HG02884 (cell line): ENCODE measurements around the gene DUSP3.

Experiments used
- ATAC-seq: cut with Tn5 transposase; IDR thresholded peaks from one replicate; pipeline ENCODE4 v1.9.1; 2021; ENCODE audit warnings: mild to moderate bottlenecking, moderate library complexity; ENCODE audit not compliant: unreplicated experiment

The DUSP3 gene

DNA sequence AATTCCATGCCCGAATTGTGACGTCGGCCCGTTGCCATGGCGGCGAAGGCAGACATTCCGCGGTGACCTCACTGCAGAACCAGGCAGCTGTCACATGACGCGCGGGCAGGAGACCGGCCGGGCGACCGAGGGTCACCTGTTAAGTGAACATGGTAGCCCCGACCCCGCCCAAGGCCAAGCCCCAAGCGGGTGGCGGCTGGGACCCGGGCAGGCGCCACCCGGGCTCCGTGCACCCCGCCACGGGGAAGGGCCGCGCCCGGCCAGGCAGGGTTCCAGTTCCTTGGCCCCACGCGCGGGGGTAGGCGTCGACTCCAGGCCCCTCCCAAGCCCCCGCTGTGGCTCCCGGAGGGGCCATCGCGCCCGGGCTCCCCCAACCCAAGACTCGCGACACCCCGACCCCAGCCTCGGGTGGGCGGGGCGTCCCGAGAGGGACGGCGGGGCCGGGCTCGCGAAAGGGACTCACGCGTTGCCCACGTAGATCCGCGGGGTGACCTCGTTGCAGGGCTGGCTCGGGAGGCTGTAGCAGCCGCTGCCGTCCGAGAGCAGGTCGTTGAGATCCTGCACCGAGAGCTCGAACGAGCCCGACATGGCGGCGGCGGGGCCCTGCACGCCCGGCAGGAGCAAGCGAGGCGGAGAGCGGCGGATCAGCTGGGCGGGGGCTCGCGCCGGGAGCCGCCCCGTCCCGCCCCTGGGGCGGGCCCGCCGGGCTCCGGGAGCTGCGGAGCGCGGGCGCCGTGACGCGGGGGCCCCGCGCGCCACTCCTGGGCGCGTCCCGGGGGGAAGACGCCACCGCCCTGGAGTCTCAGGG, at the start of gene DUSP3:
DUSP3 (minus strand) TSS at position 641 of the 808 bp plus-strand sequence; CDS start at position 588, 53 bp downstream.
- peak; percentile 62 for ATAC-seq

- no peak for ATAC-seq
These were observed 48.8 kb upstream of the DUSP3 start for GRCh38 chr17:43827596-43827995.

GRCh38 chr17:43826206-43826605, 47.4 kb upstream of the DUSP3 start:
- ATAC-seq = no peak

GRCh38 chr17:43825567-43825966, 46.8 kb upstream of the DUSP3 start:
- no peak for ATAC-seq

DNA sequence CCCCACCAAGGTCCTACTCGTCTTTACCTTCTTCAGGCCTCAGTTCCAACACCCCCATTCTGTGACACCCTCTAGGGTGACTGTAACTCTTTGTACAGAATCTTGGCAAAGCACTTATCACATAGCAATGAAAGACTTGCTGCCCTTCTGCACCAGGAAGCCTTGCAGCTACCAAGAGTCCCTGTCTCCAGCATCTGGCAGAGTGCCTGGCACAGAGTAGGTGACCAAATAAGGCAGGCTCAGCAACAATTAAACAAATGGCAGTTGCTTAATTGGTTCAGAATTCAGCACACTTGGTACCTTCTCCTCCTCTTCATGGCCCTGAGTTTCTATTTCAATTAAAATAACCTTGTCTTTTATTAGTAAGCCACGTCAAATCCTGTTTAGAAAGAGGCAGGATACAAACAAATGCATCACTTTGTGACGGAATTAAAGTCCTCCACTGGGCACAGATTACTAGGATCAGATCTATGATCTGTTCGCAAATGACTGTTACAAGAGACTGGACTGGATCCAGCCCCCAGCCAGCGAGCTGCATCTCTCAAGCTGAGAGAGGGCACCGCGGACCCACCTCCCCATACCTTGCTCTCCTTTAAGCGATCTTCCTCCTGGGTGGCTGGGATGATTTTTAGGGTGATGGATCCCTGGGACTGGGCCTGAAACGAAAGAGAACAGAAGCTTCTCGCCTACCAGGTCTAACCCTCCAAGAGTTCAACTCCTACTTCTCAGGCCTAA, 44.7 kb upstream of the DUSP3 start:
- no peak for ATAC-seq

- ATAC-seq = no peak
These were observed 43.9 kb upstream of the DUSP3 start for GRCh38 chr17:43822570-43823190.

DNA sequence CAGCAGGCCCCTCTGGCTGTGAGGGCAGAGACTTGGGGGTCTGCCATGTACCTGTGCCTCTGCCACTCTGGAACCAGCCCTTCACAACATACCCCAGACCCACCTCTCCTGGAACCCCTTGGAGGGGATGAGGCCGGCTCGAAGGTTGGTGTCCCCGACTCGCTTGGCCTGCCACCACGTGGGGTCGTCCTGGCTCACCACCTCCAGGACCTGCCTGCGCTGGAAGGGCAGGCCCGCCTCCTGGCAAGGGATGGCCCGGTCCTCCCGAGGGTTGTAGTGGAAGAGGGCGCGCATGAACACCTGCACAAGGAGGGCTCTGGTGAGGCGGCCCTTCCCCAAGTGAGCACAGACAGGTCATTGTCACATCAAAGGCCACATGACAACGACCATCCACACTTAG, 42.0 kb upstream of the DUSP3 start:
- no peak for ATAC-seq

- no peak for ATAC-seq
These were observed 40.2 kb upstream of the DUSP3 start for GRCh38 chr17:43818966-43819365.

GRCh38 chr17:43817826-43818225, 39.0 kb upstream of the DUSP3 start:
- no peak for ATAC-seq

GRCh38 chr17:43816336-43817320, 37.9 kb upstream of the DUSP3 start:
- ATAC-seq = no peak

DNA sequence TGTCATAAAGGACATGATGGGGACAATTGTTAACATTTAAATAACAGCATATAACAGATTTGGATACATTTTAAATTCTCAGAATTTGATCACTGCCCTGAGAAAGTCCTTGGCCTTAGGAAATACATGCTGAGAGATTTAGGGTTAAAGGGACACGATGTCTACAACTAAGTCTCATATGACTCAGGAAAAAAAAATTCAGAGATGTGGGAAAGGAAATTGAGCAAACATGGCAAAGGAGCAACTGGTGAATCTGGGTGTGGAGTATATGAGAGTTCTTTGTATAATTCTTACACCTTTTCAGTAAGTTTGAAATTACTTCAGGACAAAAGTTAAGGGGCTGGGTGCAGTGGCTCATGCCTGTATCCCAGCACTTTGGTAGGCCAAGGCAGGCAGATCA, 35.9 kb upstream of the DUSP3 start:
- ATAC-seq = no peak

GRCh38 chr17:43814026-43814425, 35.2 kb upstream of the DUSP3 start:
- no peak for ATAC-seq

DNA sequence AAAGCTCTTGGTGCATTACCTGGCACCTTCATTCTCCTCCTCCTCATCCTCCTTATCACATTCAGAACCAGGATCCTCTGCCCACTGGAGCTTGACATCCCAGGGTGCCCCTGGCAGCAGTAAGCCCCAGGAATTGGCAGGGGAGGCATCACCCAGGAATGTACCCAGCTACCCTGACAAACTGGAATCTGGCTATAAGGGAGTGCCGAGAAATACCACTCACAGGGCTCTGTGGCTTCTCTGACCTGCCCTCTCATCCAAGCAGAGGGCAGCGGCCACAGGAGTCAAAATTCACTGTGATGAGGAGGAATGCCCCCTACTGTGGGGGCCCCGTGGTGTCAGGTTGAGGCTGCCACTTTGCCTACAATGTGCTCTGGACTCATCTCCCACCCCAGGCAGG, 34.6 kb upstream of the DUSP3 start:
- no peak for ATAC-seq

- ATAC-seq = no peak
These were observed 33.9 kb upstream of the DUSP3 start for GRCh38 chr17:43812396-43813265.

- no peak for ATAC-seq
These were observed 32.0 kb upstream of the DUSP3 start for GRCh38 chr17:43810823-43811222.

DNA sequence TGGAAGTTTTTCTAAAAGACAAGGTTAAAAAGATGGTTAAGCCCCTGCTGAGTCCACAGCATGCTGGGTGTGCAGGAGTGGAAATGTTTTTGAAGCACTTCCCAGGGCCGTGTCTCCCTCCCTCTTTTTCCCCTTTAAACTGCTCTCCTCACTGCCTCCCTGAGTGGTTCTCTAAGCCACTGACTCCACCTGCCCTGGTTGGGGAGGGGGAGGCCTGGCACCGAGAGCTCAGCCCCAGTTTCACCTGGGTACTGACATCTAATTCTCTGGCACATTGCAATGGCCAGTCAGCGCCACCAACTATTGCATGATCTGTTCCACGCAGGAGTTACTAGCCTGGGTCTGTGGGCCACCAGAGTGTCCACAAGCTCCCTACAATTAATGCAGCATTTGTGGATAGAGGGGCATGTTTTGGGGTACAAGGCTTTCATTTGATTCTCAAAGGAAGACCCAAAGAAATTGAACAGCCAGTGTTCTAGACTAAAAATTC, 31.5 kb upstream of the DUSP3 start:
- ATAC-seq = no peak

- ATAC-seq = no peak
These were observed 30.3 kb upstream of the DUSP3 start for GRCh38 chr17:43809121-43809520.

DNA sequence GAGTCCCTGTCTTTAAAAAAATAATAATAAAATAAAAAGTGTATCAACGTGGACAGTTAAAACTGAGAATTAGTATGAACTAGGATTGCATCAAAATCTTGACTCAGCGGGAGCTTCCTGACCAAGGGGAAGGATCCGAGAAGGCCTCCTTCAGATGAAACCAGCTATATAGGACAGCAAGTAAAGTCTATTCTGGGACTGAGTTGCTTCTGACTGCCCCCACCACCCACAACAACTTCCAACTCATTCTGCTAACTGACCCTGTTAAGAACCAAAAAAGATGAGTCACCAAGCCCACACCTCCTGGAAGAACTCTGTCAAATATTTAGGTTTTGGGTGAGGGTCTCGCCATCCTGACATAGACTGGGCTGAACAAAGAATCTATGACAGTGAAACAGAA, 29.3 kb upstream of the DUSP3 start:
- no peak for ATAC-seq

DNA sequence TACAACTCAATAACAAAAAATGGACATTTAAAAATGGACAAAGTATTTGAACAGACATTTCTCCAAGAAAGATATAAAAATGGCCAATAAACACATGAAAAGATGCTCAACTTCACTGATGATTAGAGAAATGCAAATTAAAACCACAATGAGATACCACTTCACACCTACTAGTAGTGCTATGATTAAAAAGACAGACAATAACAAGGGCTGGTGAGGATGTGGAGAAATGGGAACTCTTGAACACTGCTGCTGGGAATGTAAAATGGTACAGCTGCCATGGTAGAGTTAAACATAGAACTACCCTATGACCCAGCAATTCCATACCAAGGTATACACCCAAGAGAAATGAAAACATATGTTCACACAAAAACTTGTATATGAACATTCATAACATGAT, 26.3 kb upstream of the DUSP3 start:
- ATAC-seq = no peak

DNA sequence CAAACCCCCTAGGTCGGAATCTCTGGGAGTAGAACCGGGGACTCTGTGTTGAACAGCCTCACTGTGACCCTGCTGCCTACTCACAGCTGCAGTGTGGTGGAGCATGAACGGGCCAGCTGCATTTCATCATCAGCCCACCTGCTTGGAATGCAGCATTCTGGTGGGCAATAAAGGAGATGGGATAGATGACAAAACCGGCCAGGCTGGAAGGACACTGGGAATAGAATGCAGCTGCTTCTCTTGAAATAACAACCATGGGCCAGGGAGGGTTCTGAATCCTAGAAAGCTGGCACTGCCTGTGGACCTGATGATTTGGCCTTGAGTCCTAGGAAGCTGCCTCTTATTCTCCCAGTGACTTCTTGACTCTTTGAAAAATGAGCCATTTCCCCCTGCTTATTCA, 25.0 kb upstream of the DUSP3 start:
- ATAC-seq = no peak
